HT1080 (cell line): ENCODE results near the gene HDAC9. TPM values are rescaled to one million over a fixed set of nuclear protein-coding genes. Genes with fewer than 3 reads are reported as not detected.

Experiments
- DNase-seq: peaks from one replicate; pipeline ENCODE4 v3.0.0-alpha.2; 2015; ENCODE audit warnings: low read depth
- total RNA-seq: library from RNA; depleted of rRNA; stranded (reverse); fragments of >200 nt; shearing (Covaris generic); gene quantifications from 2 replicates; pipeline ENCODE4 v1.2.3, GENCODE V29; 2014

Gene HDAC9
- total RNA-seq, 1 experiment from 2014 or later, result 9.6 TPM

DNA sequence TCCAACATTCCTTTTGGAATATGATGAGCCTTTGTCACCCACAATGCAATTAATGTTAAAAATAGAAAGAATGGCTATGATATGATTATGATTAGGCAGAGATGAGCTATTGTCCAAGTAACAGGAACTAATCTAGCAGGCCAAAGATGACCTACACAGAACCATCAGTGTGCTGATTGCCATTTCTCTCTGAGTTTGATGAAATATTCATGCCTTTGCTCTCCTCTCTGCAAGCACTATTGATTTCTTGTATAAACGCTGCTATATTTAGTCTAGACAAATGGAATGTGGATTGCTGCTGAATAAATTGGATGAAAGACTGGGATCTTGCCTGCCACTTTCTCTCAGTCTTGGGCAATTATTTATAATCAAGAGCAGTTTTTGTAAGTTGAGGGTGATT, 85.4 kb downstream of the HDAC9 start:
- DNase-seq, result no peak

DNA sequence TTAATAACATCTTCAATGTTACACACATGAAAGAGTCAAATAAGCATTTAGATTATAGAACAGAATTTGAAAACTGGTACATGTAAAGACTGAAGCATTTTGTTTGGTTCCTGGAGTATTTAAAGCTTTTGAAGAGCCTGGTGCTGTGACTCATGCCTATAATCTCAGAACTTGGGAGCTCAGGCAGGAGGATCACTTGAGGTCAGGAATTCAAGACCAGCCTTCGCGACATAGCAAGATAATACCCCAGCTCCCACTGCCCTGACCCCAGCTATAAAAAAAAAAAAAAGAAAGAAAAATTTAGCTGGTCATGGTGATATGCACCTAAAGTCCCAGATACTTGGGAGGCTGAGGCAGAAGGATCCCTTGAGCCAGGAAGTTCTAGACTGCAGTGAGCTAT, 87.8 kb downstream of the HDAC9 start:
- DNase-seq, result peak; percentile 59

- no peak for DNase-seq
Observed at GRCh38 chr7:18590241-18590640, 94.7 kb downstream of the HDAC9 start.

DNA sequence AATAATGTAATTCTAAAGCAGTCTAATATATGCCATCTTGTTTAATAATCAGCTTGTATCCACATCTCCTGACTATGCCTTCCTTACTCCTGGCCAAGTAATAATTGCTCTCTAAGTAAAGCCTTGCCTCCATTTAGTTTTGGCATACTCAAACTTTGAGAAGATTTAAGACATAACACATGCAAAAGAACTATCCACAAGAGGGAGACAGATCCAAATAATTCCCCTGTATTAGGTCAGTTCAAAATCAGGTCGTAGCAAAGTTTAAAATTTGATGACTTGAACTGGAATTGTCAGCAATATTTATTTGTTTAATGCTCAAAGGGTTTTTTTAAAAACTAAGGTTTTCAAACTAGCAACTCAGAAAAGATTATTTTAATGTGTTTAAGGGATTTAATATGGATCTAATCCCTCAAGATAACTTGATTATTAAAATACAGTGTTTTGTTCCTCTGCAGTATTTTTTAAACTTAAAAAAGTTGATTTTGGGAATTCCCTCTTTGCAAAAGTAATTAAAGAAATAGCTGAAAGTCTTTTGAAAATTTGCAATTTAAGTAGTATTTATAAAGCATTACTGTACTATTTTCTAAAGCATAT, 95.3 kb downstream of the HDAC9 start:
- peak; percentile 43 for DNase-seq

DNA sequence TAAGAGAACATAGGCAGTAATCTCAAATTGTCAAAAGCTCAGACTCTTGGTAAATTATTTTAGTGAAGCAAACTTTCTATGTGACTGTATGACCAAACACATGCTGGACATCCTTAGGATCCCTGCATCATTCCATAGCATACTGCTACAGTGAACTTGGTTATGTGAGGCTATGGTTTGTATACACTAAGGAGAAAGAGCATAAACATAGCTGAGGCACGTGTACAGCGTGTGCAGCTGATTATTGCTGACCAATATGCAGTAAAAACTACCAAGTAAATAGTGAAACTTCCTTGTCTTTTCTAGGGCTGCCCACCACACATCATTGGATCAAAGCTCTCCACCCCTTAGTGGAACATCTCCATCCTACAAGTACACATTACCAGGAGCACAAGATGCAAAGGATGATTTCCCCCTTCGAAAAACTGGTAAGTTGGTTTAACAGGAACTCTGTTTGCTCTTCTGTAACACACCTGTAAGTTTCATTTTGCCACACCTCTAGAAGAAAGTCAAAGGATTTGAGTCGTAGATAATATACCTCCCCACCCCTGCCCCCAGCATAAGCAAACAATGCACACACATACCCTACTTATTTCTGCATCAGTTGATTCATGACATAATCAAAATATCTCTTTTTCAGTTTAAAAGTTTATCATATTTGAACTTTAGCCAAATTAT, 98.2 kb downstream of the HDAC9 start:
- DNase-seq, result no peak

DNA sequence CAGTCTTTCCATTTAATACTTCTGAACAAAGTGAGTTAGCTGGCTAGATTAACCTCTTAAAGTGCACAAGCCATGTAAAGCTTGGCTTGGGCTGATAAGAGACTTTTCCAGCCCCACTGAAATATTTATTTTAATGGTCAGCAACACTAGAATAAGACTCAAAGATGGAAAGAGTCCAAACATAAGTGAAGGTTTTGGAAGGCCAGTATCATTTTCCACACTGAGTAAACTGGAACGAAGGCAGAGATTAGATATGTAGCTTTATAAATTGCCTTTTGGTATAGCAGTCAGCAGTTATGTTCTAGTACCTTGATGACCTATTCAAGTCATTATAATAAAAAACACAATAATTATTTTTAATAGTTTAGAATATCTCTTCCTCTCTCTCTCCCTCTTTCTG, 102.2 kb downstream of the HDAC9 start:
- DNase-seq, result no peak

GRCh38 chr7:18607025-18607424, 111.5 kb downstream of the HDAC9 start:
- DNase-seq, result peak; percentile 43

GRCh38 chr7:18610331-18610948, 114.9 kb downstream of the HDAC9 start:
- DNase-seq, result peak; percentile 42

DNA sequence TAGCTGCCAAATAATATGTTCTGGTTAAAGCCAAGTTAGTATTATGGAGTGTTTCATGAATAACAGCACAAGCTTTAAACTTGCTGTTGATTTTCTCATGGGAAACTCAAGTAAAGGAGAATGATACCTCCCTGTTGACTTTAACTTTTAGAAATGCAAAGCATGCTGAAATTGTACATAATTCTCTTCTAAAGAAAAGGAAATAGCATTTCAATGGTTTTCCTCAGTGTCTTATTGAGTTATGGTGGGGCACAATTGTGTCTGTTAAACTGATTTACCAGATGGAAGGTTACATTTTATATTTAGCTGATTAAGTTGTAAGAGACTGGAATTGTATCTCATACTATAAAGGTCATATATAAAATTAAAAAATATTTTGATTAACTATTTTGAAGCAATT, 119.3 kb downstream of the HDAC9 start:
- DNase-seq, result no peak

GRCh38 chr7:18619311-18619710, 123.8 kb downstream of the HDAC9 start:
- DNase-seq, result no peak

DNA sequence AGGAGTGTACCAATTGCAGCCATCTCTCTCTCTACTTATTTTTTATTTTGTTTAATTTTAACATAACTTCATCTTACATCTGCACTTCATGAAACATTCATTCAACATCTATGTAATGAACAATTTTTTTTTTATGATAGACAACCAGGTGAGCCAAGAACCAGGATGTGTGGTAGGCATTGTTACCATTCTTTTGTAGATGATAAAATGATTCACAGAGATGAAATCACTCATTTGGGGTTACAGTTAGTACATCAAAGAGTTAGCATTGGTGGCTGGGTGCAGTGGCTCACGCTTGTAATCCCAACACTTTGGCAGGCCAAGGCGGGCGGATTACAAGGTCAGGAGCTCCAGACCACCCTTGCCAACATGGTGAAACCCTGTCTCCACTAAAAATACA, 127.8 kb downstream of the HDAC9 start:
- DNase-seq, result no peak

DNA sequence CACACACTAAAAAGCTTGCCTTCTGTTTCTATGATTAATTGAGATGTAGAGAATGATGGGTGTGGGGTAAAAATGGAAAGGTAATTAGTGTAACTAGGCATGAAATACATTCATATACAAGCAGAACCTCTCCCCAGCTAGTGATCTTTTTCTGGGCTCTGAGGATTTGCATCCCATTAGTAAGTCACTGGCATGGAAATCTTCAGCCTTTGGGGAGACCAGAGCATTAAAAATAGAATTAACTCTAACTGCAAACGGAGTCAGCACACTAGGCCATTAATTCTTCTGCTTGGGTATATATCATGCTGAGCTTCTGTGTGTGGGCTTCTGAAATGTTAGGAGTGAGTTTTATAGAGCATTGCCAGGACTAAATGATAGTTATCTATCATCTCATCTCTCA, 128.9 kb downstream of the HDAC9 start:
- no peak for DNase-seq

DNA sequence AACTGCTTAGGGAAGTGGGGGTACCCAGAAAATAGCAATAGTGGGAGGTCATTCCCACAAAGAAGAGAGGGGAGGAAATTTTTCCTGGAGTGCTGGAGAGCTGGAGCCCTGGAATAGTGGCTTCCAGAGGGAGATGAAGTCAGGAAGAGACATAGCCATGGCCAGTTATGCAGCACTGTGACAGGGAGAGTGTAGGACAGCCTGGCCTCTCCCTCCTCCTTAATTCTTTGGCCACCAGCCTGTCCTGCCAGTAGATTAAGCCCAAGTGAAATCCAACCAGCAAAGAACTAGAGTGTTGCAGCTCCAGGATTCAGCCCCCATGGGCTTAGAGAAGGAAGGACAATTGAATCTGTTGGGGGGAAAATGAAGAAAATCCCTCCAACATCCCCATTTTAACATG, 130.5 kb downstream of the HDAC9 start:
- DNase-seq, result no peak

GRCh38 chr7:18626717-18627116, 131.2 kb downstream of the HDAC9 start:
- DNase-seq, result no peak

DNA sequence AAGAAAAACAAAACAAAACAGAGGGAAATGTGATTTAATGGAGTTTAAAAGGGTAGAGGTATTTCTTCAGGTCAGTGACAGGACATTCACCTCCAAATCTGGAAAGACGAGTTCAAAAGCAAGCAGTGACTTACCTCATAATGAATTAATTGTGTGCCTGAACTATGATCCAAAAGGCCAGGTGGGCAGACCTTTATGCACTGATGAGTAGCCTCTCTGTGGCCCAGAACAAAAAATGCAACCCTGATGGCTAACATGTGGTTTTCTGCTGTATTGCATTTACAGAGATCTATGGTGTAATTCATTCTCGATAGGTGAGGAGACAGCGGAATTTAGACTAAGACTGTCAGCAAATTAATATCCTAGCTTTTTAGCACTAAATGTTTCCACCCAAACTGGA, 142.0 kb downstream of the HDAC9 start:
- DNase-seq, result no peak

- peak; percentile 8 for DNase-seq
Observed at GRCh38 chr7:18638594-18639452, 143.3 kb downstream of the HDAC9 start.

DNA sequence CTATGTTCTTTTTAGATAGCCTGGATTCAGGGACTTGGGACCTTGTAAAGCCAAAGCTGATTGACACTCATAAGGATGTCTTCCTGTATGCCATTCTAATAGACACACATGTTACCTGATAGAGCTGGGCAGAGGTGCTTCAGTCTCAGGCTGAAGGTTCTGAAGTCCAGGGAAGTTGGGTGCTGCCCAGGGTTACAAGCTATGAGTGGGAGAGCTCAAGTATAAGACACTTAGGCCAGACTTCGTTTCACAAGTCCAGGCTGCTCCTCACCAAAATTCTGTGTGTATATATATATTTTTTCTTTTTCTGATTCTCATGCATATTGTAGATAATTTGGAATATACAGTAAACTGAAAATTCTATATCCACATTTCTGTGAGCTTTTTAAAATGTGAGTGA, 144.2 kb downstream of the HDAC9 start:
- no peak for DNase-seq

DNA sequence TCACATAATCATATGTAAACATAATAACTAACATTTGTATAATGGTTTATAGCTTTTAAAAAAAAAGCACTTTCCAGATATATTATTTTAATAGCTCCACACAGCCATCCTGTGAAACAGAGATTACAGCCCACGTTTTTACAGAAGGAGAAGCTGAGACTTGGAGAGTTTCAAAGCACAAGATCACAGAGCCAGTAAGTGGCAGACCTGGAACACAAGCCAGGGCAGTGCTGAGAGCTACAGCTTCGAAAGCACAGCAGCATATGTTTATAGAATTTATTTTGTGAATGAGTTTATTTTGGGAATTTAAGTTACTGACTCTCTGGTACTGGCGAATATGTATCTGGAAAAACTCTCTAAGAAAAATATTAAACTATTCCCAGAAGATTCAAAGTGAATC, 149.4 kb downstream of the HDAC9 start:
- DNase-seq, result no peak

- DNase-seq, result no peak
Observed at GRCh38 chr7:18647582-18647981, 152.0 kb downstream of the HDAC9 start.

- no peak for DNase-seq
Observed at GRCh38 chr7:18648849-18649758, 153.6 kb downstream of the HDAC9 start.
